Neural progenitor cell (in vitro differentiated cells): ENCODE data around the gene TSPAN18. TPM values are rescaled to one million over a fixed set of nuclear protein-coding genes. Genes with fewer than 3 reads are reported as not detected.

ENCODE experiments used
- DNase-seq: peaks from one replicate; pipeline ENCODE4 v3.0.0-alpha.2; 2016; ENCODE audit warnings: low spot score
- H2AFZ ChIP-seq: fragments of 200-600 bp; sonication (generic); replicated peaks from 2 replicates; pipeline ENCODE4 v1.6.1; 2016; ENCODE audit warnings: antibody characterized with exemption
- H3F3A ChIP-seq: fragments of 200-600 bp; sonication (generic); 2 replicates; pipeline ENCODE4 v1.6.1; 2016; ENCODE audit warnings: antibody characterized with exemption, low read depth
- H3K27ac ChIP-seq: fragments of 200-600 bp; sonication (generic); 2 replicates; pipeline ENCODE4 v1.5.1; 2016; ENCODE audit warnings: mild to moderate bottlenecking
- H3K27me3 ChIP-seq: fragments of 200-600 bp; sonication (generic); 2 replicates; pipeline ENCODE4 v1.6.1; 2016; ENCODE audit warnings: mild to moderate bottlenecking, moderate library complexity
- H3K36me3 ChIP-seq: fragments of 200-600 bp; sonication (generic); 2 replicates; pipeline ENCODE4 v1.5.1; 2016
- H3K4me1 ChIP-seq: fragments of 200-600 bp; sonication (generic); 2 replicates; pipeline ENCODE4 v1.6.1; 2016; ENCODE audit warnings: mixed run types
- H3K4me2 ChIP-seq: fragments of 200-600 bp; sonication (generic); 2 replicates; pipeline ENCODE4 v1.6.1; 2016
- H3K4me3 ChIP-seq: fragments of 200-600 bp; sonication (generic); 2 replicates; pipeline ENCODE4 v1.5.1; 2016
- H3K79me2 ChIP-seq: fragments of 200-600 bp; sonication (generic); 2 replicates; pipeline ENCODE4 v1.6.1; 2016; ENCODE audit warnings: low read depth
- H3K9ac ChIP-seq: fragments of 200-600 bp; sonication (generic); 2 replicates; pipeline ENCODE4 v1.6.1; 2016
- H3K9me3 ChIP-seq: fragments of 200-600 bp; sonication (generic); 2 replicates; pipeline ENCODE4 v1.5.1; 2016; ENCODE audit warnings: low read depth
- H4K20me1 ChIP-seq: fragments of 200-600 bp; sonication (generic); 2 replicates; pipeline ENCODE4 v1.6.1; 2016; ENCODE audit warnings: low read depth
- H3K27ac Mint-ChIP-seq: 3 replicates; pipeline ENCODE4 v1.8.0; 2021; ENCODE audit warnings: mixed read lengths
- H3K27me3 Mint-ChIP-seq: 2 replicates; pipeline ENCODE4 v1.8.0; 2022; ENCODE audit warnings: low read depth, mild to moderate bottlenecking, inconsistent platforms, moderate library complexity, mixed read lengths; ENCODE audit not compliant: insufficient read depth
- H3K36me3 Mint-ChIP-seq: 3 replicates; pipeline ENCODE4 v1.8.0; 2021; ENCODE audit warnings: mixed read lengths
- H3K4me1 Mint-ChIP-seq: 3 replicates; pipeline ENCODE4 v1.8.0; 2021; ENCODE audit warnings: mixed read lengths
- H3K4me3 Mint-ChIP-seq: 3 replicates; pipeline ENCODE4 v1.8.0; 2021; ENCODE audit warnings: mild to moderate bottlenecking, moderate library complexity, mixed read lengths
- H3K9me3 Mint-ChIP-seq: 3 replicates; pipeline ENCODE4 v1.8.0; 2020; ENCODE audit warnings: mixed read lengths
- EZH2 ChIP-seq: fragments of 200-600 bp; sonication (generic); IDR thresholded peaks from 2 replicates; pipeline ENCODE4 v1.6.1; 2017; ENCODE audit warnings: antibody characterized with exemption, mild to moderate bottlenecking, moderate library complexity
- EZH2phosphoT487 ChIP-seq: fragments of 200-600 bp; sonication (generic); IDR thresholded peaks from 2 replicates; pipeline ENCODE4 v1.6.1; 2017; ENCODE audit warnings: antibody characterized with exemption
- total RNA-seq: library from RNA; depleted of rRNA; stranded (reverse); fragments of >200 nt; gene quantifications from 2 replicates; pipeline ENCODE4 v1.2.3, GENCODE V29; 2015; ENCODE audit warnings: low replicate concordance
- TF ChIP-seq, protein P1 (sequence below): fragments of 200-600 bp; sonication (generic); IDR thresholded peaks from 2 replicates; pipeline ENCODE4 v1.5.1; 2017; ENCODE audit warnings: antibody characterized with exemption, mild to moderate bottlenecking

TSPAN18 gene
- total RNA-seq, 1 donor from 2014 or later: 16.5 TPM

DNA sequence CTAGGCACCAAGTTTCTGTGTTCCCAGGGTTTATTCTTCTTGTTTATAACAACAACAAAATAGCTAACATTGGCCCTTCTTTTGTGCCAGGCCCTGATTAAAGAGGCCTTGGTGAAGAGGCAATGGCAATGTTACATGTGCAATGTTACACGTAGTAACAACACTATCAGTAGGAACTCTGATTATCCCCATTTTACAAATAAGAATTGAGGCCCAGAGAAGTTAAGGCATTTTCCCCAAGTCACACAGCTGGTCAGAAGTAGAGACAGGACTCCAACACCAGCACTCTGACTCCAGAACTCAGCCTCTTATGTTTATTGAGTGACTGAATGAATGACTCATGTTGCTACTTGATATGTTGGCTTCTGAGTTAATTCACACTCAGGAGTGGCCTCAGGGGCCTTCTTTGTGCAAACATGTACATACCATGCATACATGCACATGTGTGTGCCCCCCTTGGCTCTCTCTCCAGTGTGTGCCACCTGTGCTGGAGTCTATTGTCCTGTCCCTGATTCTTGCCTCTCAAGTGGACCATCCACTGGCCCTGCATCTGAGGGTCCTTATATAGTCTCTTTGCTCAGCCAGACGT is 125.5 kb downstream of the TSPAN18 start:
- Mint-ChIP-seq H3K27me3 (peaks cover 2% of the 10 kb centered on the region), H3K36me3 (no peaks in the 10 kb centered on the region), H3K4me1 (peaks cover 65% of the 10 kb centered on the region), H3K9me3 (no peaks in the 10 kb centered on the region), H3K27ac (peak overlapping the region; percentile 35), H3K4me3 (no peak overlapping the region)
- peaks cover 53% of the 10 kb centered on the region for H3K4me1 ChIP-seq
- no peak for DNase-seq
- H2AFZ ChIP-seq: no peak overlapping the region
- H3K36me3 ChIP-seq: no peaks in the 10 kb centered on the region
- H4K20me1 ChIP-seq: peaks cover 28% of the 10 kb centered on the region
- H3K4me2 ChIP-seq: no peak overlapping the region
- no peak overlapping the region for H3K27ac ChIP-seq
- no peaks in the 10 kb centered on the region for H3K79me2 ChIP-seq
- H3K27me3 ChIP-seq: no peaks in the 10 kb centered on the region
- peaks cover 23% of the 10 kb centered on the region for H3F3A ChIP-seq
- no peak overlapping the region for H3K9ac ChIP-seq
- H3K4me3 ChIP-seq: no peak overlapping the region
- H3K9me3 ChIP-seq: no peaks in the 10 kb centered on the region
- TF ChIP-seq, protein P1, sequence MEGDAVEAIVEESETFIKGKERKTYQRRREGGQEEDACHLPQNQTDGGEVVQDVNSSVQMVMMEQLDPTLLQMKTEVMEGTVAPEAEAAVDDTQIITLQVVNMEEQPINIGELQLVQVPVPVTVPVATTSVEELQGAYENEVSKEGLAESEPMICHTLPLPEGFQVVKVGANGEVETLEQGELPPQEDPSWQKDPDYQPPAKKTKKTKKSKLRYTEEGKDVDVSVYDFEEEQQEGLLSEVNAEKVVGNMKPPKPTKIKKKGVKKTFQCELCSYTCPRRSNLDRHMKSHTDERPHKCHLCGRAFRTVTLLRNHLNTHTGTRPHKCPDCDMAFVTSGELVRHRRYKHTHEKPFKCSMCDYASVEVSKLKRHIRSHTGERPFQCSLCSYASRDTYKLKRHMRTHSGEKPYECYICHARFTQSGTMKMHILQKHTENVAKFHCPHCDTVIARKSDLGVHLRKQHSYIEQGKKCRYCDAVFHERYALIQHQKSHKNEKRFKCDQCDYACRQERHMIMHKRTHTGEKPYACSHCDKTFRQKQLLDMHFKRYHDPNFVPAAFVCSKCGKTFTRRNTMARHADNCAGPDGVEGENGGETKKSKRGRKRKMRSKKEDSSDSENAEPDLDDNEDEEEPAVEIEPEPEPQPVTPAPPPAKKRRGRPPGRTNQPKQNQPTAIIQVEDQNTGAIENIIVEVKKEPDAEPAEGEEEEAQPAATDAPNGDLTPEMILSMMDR: no peak
- no peak for TF ChIP-seq EZH2
- TF ChIP-seq EZH2phosphoT487: no peak

DNA sequence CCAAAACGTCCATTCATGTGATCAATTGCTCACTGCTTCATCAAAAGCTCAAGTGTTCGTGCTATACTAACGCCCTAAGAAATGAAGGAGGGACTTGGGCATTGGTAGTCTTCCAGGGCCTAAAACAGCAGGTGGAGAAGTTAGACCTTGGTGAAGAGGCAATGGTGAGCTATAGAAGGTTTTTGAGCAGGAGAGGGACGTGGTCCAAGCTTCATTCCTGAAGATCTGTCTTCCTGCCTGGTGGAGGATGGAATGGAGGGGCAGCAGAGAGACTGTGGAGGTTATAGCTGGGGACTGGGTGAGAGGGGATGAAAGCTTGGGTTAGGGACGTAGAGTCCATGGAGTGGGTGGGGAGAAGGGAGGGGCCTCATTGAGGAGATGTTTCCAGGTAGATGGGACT is 126.2 kb downstream of the TSPAN18 start:
- peaks cover 16% of the 10 kb centered on the region for H3F3A ChIP-seq
- Mint-ChIP-seq H3K4me1 (peaks cover 70% of the 10 kb centered on the region), H3K27ac (no peak overlapping the region), H3K36me3 (no peaks in the 10 kb centered on the region), H3K27me3 (peaks cover 2% of the 10 kb centered on the region), H3K4me3 (no peak overlapping the region), H3K9me3 (no peaks in the 10 kb centered on the region)
- no peaks in the 10 kb centered on the region for H3K36me3 ChIP-seq
- H3K9me3 ChIP-seq: no peaks in the 10 kb centered on the region
- H3K27ac ChIP-seq: no peak overlapping the region
- H3K27me3 ChIP-seq: no peaks in the 10 kb centered on the region
- H3K79me2 ChIP-seq: no peaks in the 10 kb centered on the region
- no peak overlapping the region for H3K4me3 ChIP-seq
- no peak overlapping the region for H3K9ac ChIP-seq
- TF ChIP-seq, protein P1: no peak
- TF ChIP-seq EZH2 (no peak), EZH2phosphoT487 (no peak)
- no peak overlapping the region for H3K4me2 ChIP-seq
- DNase-seq: no peak
- no peak overlapping the region for H2AFZ ChIP-seq
- H3K4me1 ChIP-seq: peaks cover 48% of the 10 kb centered on the region
- H4K20me1 ChIP-seq: peaks cover 25% of the 10 kb centered on the region

DNA sequence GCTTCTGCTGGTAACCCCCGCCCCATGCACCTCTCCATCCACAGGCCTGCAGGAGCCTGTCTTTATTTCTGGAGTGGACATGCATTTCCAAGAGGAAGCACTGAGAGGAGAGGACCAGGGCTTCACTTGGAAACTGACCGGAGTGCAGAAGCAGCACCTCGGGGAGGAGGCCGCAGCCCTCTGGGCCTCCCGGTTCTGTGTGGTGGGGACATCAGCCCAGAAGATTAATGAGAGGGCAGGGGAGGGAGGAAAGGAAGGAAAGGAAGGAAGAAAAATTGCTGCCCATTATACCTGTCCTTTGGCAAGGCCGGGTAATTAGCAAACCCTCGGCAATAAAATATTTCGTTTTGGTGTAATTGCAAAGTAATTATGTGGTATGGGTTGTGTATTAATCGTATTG is 126.9 kb downstream of the TSPAN18 start:
- peaks cover 2% of the 10 kb centered on the region for H3K27me3 Mint-ChIP-seq

More for the DNA sequence above, 126.9 kb downstream of the TSPAN18 start:
- no peak overlapping the region for H3K9ac ChIP-seq
- no peak overlapping the region for H3K4me2 ChIP-seq
- no peaks in the 10 kb centered on the region for H3K79me2 ChIP-seq
- TF ChIP-seq EZH2: no peak
- TF ChIP-seq, protein P1: no peak
- TF ChIP-seq EZH2phosphoT487: no peak
- no peak for DNase-seq
- peaks cover 9% of the 10 kb centered on the region for H3F3A ChIP-seq
- peaks cover 18% of the 10 kb centered on the region for H4K20me1 ChIP-seq
- H3K27me3 ChIP-seq: no peaks in the 10 kb centered on the region
- Mint-ChIP-seq H3K4me3 (no peak overlapping the region), H3K9me3 (no peaks in the 10 kb centered on the region), H3K4me1 (peaks cover 70% of the 10 kb centered on the region), H3K36me3 (no peaks in the 10 kb centered on the region), H3K27ac (no peak overlapping the region)
- H3K4me1 ChIP-seq: peaks cover 44% of the 10 kb centered on the region
- H3K9me3 ChIP-seq: no peaks in the 10 kb centered on the region
- H2AFZ ChIP-seq: no peak overlapping the region
- no peaks in the 10 kb centered on the region for H3K36me3 ChIP-seq
- no peak overlapping the region for H3K4me3 ChIP-seq
- H3K27ac ChIP-seq: no peak overlapping the region
